ENCODE results near the gene ATP2B3.

Gene ATP2B3

GRCh38 chrX:153564047-153564606, 46.7 kb downstream of the ATP2B3 start:
- no CpG with 5 or more reads among the region's 14 CpGs for WGBS (ENCODE audit: insufficient coverage, insufficient read length)
- Histone ChIP-seq H3K27me3 (ENCODE audit: control insufficient read depth, insufficient read depth, low read length) (no peaks in the 10 kb centered on the region), H3K4me1 (ENCODE audit: control insufficient read depth, insufficient read depth, low read length) (peaks cover 4% of the 10 kb centered on the region), H3K9me3 (ENCODE audit: control insufficient read depth, insufficient read depth, low read length) (no peaks in the 10 kb centered on the region), H3K27ac (ENCODE audit: low read length) (no peak overlapping the region), H3K36me3 (ENCODE audit: control insufficient read depth, insufficient read depth, low read length) (no peaks in the 10 kb centered on the region), H3K4me3 (ENCODE audit: low read length) (no peak overlapping the region)
- no peak for DNase-seq (ENCODE audit: low read depth, low spot score)

DNA sequence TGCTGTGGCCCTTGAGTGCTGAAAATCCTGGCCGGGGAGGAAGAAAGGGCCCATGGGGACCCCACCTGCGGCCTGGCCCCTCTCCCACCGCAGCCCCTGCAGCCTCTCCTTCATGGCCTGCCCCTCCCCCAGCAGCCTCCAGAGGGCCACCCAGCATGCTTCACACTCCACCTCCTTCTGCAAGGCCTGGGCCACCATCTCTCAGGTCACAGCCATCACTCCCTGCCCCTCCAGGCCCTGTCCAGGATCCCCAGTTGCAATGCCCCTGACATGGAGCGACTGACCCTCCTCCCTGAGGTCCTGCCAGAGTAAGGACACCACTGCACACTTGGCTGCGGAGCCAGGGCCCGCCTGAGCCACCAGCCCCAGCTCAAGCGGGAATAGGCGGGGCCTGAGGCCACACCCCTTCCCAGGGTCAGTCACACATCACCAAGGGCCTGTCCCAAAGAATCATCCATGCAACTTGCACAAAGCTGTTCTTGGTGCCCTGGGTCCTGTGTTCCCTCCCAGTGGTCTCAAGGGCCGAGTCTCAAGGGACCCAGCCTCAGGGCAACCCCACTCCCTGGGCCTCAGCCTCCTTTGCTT, 48.6 kb downstream of the ATP2B3 start:
- H3K27ac ChIP-seq (ENCODE audit: low read length), result no peak overlapping the region
- no CpG with 5 or more reads among the region's 9 CpGs for WGBS (ENCODE audit: insufficient coverage, insufficient read length)
- H3K9me3 ChIP-seq (ENCODE audit: control insufficient read depth, insufficient read depth, low read length), result no peaks in the 10 kb centered on the region
- H3K4me3 ChIP-seq (ENCODE audit: low read length), result no peak overlapping the region
- no peaks in the 10 kb centered on the region for H3K27me3 ChIP-seq (ENCODE audit: control insufficient read depth, insufficient read depth, low read length)
- H3K4me1 ChIP-seq (ENCODE audit: control insufficient read depth, insufficient read depth, low read length), result peaks cover 4% of the 10 kb centered on the region
- no peaks in the 10 kb centered on the region for H3K36me3 ChIP-seq (ENCODE audit: control insufficient read depth, insufficient read depth, low read length)
- DNase-seq (ENCODE audit: low read depth, low spot score), result no peak

GRCh38 chrX:153568451-153569011, 51.1 kb downstream of the ATP2B3 start:
- H3K27ac ChIP-seq (ENCODE audit: low read length), result no peak overlapping the region
- no peaks in the 10 kb centered on the region for H3K36me3 ChIP-seq (ENCODE audit: control insufficient read depth, insufficient read depth, low read length)
- H3K4me3 ChIP-seq (ENCODE audit: low read length), result no peak overlapping the region
- DNase-seq (ENCODE audit: low read depth, low spot score), result no peak
- no CpG with 5 or more reads among the region's 21 CpGs for WGBS (ENCODE audit: insufficient coverage, insufficient read length)
- H3K9me3 ChIP-seq (ENCODE audit: control insufficient read depth, insufficient read depth, low read length), result no peaks in the 10 kb centered on the region
- H3K27me3 ChIP-seq (ENCODE audit: control insufficient read depth, insufficient read depth, low read length), result no peaks in the 10 kb centered on the region
- peaks cover 4% of the 10 kb centered on the region for H3K4me1 ChIP-seq (ENCODE audit: control insufficient read depth, insufficient read depth, low read length)

DNA sequence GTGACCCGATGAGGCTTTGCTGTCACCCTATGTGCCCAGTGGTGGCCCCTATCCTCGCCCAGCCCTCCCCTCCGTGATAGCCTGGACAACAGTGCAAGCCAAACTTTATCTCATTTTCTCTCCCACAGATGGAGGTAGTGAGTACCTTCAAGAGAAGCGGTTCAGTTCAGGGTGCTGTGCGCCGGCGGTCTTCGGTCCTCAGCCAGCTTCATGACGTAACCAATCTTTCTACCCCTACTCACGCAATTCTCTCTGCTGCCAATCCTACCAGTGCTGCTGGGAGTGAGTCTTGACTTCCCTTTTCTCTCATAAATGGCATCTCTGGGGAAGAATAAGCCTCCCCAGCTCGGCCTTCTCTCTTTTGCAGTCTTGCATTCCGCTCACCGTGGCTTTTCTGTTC, 52.0 kb downstream of the ATP2B3 start:
- WGBS (ENCODE audit: insufficient coverage, insufficient read length), result no CpG with 5 or more reads among the region's 13 CpGs
- no peak overlapping the region for H3K4me3 ChIP-seq (ENCODE audit: low read length)
- no peaks in the 10 kb centered on the region for H3K9me3 ChIP-seq (ENCODE audit: control insufficient read depth, insufficient read depth, low read length)
- no peak for DNase-seq (ENCODE audit: low read depth, low spot score)
- H3K4me1 ChIP-seq (ENCODE audit: control insufficient read depth, insufficient read depth, low read length), result peaks cover 6% of the 10 kb centered on the region
- no peaks in the 10 kb centered on the region for H3K36me3 ChIP-seq (ENCODE audit: control insufficient read depth, insufficient read depth, low read length)
- H3K27ac ChIP-seq (ENCODE audit: low read length), result no peak overlapping the region
- H3K27me3 ChIP-seq (ENCODE audit: control insufficient read depth, insufficient read depth, low read length), result no peaks in the 10 kb centered on the region

- no CpG with 5 or more reads among the region's 6 CpGs for WGBS (ENCODE audit: insufficient coverage, insufficient read length)
- Histone ChIP-seq H3K27ac (ENCODE audit: low read length) (no peak overlapping the region), H3K4me1 (ENCODE audit: control insufficient read depth, insufficient read depth, low read length) (peaks cover 3% of the 10 kb centered on the region), H3K27me3 (ENCODE audit: control insufficient read depth, insufficient read depth, low read length) (no peaks in the 10 kb centered on the region), H3K4me3 (ENCODE audit: low read length) (no peak overlapping the region), H3K36me3 (ENCODE audit: control insufficient read depth, insufficient read depth, low read length) (no peaks in the 10 kb centered on the region), H3K9me3 (ENCODE audit: control insufficient read depth, insufficient read depth, low read length) (no peaks in the 10 kb centered on the region)
- no peak for DNase-seq (ENCODE audit: low read depth, low spot score)
Measured at GRCh38 chrX:153571534-153571908, 54.1 kb downstream of the ATP2B3 start.

DNA sequence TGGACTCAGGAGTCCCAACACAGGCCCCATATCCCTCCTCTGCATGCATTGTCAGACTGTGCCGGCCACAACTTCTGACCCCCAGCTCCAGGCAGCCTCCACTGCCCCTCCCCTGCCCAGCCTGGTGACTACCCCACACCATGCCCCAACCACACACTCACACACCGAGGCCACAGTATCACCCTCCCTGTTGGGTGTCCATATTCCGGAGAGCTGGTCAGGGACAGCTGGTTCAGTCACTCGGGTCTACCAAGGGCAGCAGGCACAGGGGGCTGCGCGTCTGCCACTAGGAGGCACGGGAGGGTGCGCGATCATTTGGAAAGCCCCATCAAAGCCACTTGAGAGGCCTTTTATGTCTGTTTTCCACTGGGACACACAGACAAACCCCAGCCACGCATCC, 55.2 kb downstream of the ATP2B3 start:
- no peak overlapping the region for H3K27ac ChIP-seq (ENCODE audit: low read length)
- no CpG with 5 or more reads among the region's 10 CpGs for WGBS (ENCODE audit: insufficient coverage, insufficient read length)
- H3K9me3 ChIP-seq (ENCODE audit: control insufficient read depth, insufficient read depth, low read length), result no peaks in the 10 kb centered on the region
- H3K36me3 ChIP-seq (ENCODE audit: control insufficient read depth, insufficient read depth, low read length), result no peaks in the 10 kb centered on the region
- no peak for DNase-seq (ENCODE audit: low read depth, low spot score)
- no peak overlapping the region for H3K4me3 ChIP-seq (ENCODE audit: low read length)
- peaks cover 3% of the 10 kb centered on the region for H3K4me1 ChIP-seq (ENCODE audit: control insufficient read depth, insufficient read depth, low read length)
- H3K27me3 ChIP-seq (ENCODE audit: control insufficient read depth, insufficient read depth, low read length), result no peaks in the 10 kb centered on the region

- no peak overlapping the region for H3K27ac ChIP-seq (ENCODE audit: low read length)
Measured at GRCh38 chrX:153573984-153574383, 56.5 kb downstream of the ATP2B3 start.

DNA sequence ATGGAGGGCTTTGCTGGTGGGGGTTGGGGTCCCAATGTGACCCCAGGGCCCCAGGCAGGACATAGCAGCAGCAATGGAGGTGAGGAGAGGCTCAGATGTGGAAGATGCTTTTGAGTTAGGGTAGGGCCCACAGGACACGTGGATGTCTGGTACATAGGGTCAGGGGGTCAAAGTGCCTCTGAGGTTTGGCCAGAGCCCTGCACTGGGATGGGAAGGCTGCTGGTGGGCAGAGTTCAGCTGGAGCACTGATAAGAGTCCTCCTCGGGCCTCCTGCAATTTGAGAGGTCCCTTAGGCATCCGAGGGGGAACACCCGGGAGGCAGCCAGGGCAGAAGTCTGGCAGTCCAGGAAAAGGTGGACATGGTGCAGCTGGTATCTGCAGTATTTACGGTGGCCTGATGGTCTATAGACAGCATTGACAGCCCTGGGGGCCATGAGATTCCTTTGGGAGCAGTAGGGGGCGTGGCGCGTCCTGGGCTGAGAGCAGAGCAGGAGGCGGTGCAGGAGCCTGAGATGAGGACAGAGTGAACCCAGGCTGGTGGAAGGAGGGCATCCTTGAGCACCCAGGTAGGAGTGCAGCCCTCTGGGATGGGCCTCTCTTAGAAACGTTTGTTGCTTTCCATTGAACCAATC, 58.9 kb downstream of the ATP2B3 start:
- Histone ChIP-seq H3K27ac (ENCODE audit: low read length) (no peak overlapping the region), H3K27me3 (ENCODE audit: control insufficient read depth, insufficient read depth, low read length) (no peaks in the 10 kb centered on the region), H3K9me3 (ENCODE audit: control insufficient read depth, insufficient read depth, low read length) (no peaks in the 10 kb centered on the region), H3K4me1 (ENCODE audit: control insufficient read depth, insufficient read depth, low read length) (peaks cover 3% of the 10 kb centered on the region; the same call in 1 of the 2 replicates), H3K4me3 (ENCODE audit: low read length) (no peak overlapping the region), H3K36me3 (ENCODE audit: control insufficient read depth, insufficient read depth, low read length) (no peaks in the 10 kb centered on the region)
- no peak for DNase-seq (ENCODE audit: low read depth, low spot score)
- WGBS (ENCODE audit: insufficient coverage, insufficient read length), result no CpG with 5 or more reads among the region's 10 CpGs

More at GRCh38 chrX:153573984-153574383, 56.5 kb downstream of the ATP2B3 start:
- no peak for DNase-seq (ENCODE audit: low read depth, low spot score)
- WGBS (ENCODE audit: insufficient coverage, insufficient read length), result no CpG with 5 or more reads among the region's 4 CpGs
- H3K9me3 ChIP-seq (ENCODE audit: control insufficient read depth, insufficient read depth, low read length), result no peaks in the 10 kb centered on the region
- H3K27me3 ChIP-seq (ENCODE audit: control insufficient read depth, insufficient read depth, low read length), result no peaks in the 10 kb centered on the region
- H3K4me1 ChIP-seq (ENCODE audit: control insufficient read depth, insufficient read depth, low read length), result 0 out of 2 replicates have a peak, but pooled peaks cover 2% of the 10 kb centered on the region
- no peak overlapping the region for H3K4me3 ChIP-seq (ENCODE audit: low read length)
- H3K36me3 ChIP-seq (ENCODE audit: control insufficient read depth, insufficient read depth, low read length), result no peaks in the 10 kb centered on the region

DNA sequence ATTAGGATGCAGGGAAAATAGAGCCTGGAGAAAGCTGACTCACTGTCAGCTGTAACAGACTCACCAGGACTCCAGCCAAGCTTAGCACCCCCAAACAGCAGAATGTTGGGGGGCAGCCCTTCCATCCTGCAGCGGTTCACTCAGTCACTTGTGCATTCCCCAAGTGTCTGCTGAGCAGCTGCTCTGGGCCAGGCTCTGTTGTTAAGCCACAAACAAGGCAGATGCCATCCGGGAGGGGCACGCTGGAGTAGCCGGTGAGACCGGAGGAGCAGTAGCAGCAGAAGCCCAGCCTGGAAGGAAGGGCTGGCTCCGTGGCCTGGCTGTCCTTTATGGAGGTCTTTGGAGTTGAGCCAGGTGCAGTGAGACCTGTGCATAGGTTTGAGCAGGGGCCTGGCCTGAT, 59.5 kb downstream of the ATP2B3 start:
- Histone ChIP-seq H3K9me3 (ENCODE audit: control insufficient read depth, insufficient read depth, low read length) (no peaks in the 10 kb centered on the region), H3K4me3 (ENCODE audit: low read length) (no peak overlapping the region), H3K4me1 (ENCODE audit: control insufficient read depth, insufficient read depth, low read length) (peaks cover 3% of the 10 kb centered on the region; the same call in 1 of the 2 replicates), H3K27ac (ENCODE audit: low read length) (no peak overlapping the region), H3K36me3 (ENCODE audit: control insufficient read depth, insufficient read depth, low read length) (no peaks in the 10 kb centered on the region), H3K27me3 (ENCODE audit: control insufficient read depth, insufficient read depth, low read length) (no peaks in the 10 kb centered on the region)
- no peak for DNase-seq (ENCODE audit: low read depth, low spot score)
- WGBS (ENCODE audit: insufficient coverage, insufficient read length), result no CpG with 5 or more reads among the region's 6 CpGs

DNA sequence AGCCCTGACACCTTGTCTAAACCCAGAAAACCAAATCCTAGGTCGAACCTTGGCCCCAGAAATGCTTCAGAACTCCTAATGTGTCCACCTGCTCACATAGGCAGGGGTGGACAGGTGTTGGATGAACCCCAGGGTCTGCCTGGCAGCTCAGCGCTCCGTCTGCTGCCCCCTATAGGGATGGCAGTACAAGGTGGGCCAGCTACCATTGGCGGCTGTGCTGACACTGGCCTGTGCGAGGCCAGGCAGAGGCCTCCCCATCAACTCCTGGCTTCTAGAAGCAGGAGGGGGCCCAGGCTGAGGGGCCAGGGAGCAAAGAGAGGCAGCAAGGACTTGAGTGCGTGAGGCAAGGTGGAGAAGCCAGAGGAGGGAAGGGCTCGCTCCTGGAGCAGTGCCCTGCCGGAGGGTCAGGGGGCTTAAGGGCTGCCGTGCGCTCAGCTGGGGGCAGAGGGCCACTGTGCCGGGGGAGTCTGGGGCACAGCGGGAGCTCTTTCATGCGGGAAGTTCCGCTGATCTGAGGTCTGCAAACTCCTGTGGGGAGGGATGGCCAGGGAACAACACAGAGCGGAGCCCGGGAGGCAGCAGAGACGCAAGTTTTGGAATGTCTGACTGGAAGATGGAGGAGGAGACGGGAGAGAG, 60.9 kb downstream of the ATP2B3 start:
- Histone ChIP-seq H3K4me1 (ENCODE audit: control insufficient read depth, insufficient read depth, low read length) (peaks cover 3% of the 10 kb centered on the region; the same call in 1 of the 2 replicates), H3K27me3 (ENCODE audit: control insufficient read depth, insufficient read depth, low read length) (no peaks in the 10 kb centered on the region), H3K9me3 (ENCODE audit: control insufficient read depth, insufficient read depth, low read length) (no peaks in the 10 kb centered on the region), H3K27ac (ENCODE audit: low read length) (no peak overlapping the region), H3K36me3 (ENCODE audit: control insufficient read depth, insufficient read depth, low read length) (no peaks in the 10 kb centered on the region), H3K4me3 (ENCODE audit: low read length) (no peak overlapping the region)
- WGBS (ENCODE audit: insufficient coverage, insufficient read length), result no CpG with 5 or more reads among the region's 18 CpGs
- DNase-seq (ENCODE audit: low read depth, low spot score), result no peak
